ENCODE measurements around the gene STX1B. TPM values are rescaled to one million over a fixed set of nuclear protein-coding genes. Genes with fewer than 3 reads are reported as not detected.
A peak's percentile ranks its signal among the peaks of the same experiment; 100 is the strongest.

Gene STX1B
- total and polyA plus RNA-seq, 5 donors from 2014 or later, result 0.74 TPM; not detected in 4

GRCh38 chr16:31038993-31039392, 28.6 kb upstream of the STX1B start:
- H3K36me3 ChIP-seq (ENCODE audit: control insufficient read depth, insufficient read depth, low read length), result peaks cover 29% of the 10 kb centered on the region
- no peak overlapping the region for H3K27ac ChIP-seq (ENCODE audit: insufficient read depth, low read length, poor library complexity, severe bottlenecking)
- peaks cover 6% of the 10 kb centered on the region for H3K4me1 ChIP-seq (ENCODE audit: control insufficient read depth, insufficient read depth, low read length, poor library complexity, severe bottlenecking)
- H3K36me3 Mint-ChIP-seq, result peaks cover 15% of the 10 kb centered on the region
- H3K9me3 Mint-ChIP-seq, result no peaks in the 10 kb centered on the region
- ATAC-seq (ENCODE audit: low read depth in 2 of 2) (no peak), DNase-seq (no peak)
- H3K4me1 Mint-ChIP-seq, result peaks cover 0 to 18% (median 4%) of the 10 kb centered on the region in 4 donors
- no peaks in the 10 kb centered on the region for H3K9me3 ChIP-seq (ENCODE audit: control insufficient read depth in 2 of 2, low read length in 2 of 2)
- peak overlapping the region in 1 of 4 donors; percentile 44 for H3K4me3 Mint-ChIP-seq
- no peaks in the 10 kb centered on the region for H3K27me3 ChIP-seq (ENCODE audit: control insufficient read depth, insufficient read depth, low read length)
- H3K27me3 Mint-ChIP-seq, result peaks cover 4% of the 10 kb centered on the region
- H3K27ac Mint-ChIP-seq, result no peak overlapping the region
- no peak overlapping the region for H3K4me3 ChIP-seq (ENCODE audit: low read depth, low read length)

DNA sequence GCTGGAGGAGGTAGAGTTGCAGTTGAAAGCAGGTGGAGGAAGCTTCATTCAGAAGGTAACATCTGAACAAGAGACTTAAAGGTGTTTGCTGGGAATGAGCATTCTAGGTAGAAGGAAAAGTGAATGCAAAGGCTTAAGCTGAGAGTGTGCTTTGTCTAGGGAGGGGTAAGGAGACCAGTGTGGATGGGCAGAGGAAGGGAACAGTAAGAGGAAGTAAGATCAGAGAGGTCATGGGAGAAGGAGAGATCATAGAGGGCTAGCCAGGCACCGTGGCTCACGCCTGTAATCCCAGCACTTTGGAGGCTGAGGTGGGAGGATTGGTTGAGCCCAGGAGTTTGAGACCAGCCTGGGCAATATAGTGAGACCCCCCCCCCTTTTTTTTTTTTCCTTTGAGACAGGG, 26.3 kb upstream of the STX1B start:
- Mint-ChIP-seq H3K4me1 (peaks cover 0 to 29% (median 13%) of the 10 kb centered on the region in 4 donors), H3K27me3 (peaks cover 4% of the 10 kb centered on the region), H3K4me3 (peak overlapping the region in 2 of 4 donors; percentile 74 to 95), H3K27ac (peak overlapping the region in 1 of 3 donors; percentile 81), H3K36me3 (peaks cover 15% of the 10 kb centered on the region), H3K9me3 (no peaks in the 10 kb centered on the region)
- peaks cover 14% of the 10 kb centered on the region for H3K4me1 ChIP-seq (ENCODE audit: control insufficient read depth, insufficient read depth, low read length, poor library complexity, severe bottlenecking)
- DNase-seq, result no peak
- H3K27ac ChIP-seq (ENCODE audit: insufficient read depth, low read length, poor library complexity, severe bottlenecking), result no peak overlapping the region
- no peaks in the 10 kb centered on the region for H3K9me3 ChIP-seq (ENCODE audit: control insufficient read depth in 2 of 2, low read length in 2 of 2)
- no peak for ATAC-seq (ENCODE audit: low read depth in 2 of 2)
- H3K4me3 ChIP-seq (ENCODE audit: low read depth, low read length), result no peak overlapping the region
- no peaks in the 10 kb centered on the region for H3K27me3 ChIP-seq (ENCODE audit: control insufficient read depth, insufficient read depth, low read length)
- H3K36me3 ChIP-seq (ENCODE audit: control insufficient read depth, insufficient read depth, low read length), result peaks cover 27% of the 10 kb centered on the region

DNA sequence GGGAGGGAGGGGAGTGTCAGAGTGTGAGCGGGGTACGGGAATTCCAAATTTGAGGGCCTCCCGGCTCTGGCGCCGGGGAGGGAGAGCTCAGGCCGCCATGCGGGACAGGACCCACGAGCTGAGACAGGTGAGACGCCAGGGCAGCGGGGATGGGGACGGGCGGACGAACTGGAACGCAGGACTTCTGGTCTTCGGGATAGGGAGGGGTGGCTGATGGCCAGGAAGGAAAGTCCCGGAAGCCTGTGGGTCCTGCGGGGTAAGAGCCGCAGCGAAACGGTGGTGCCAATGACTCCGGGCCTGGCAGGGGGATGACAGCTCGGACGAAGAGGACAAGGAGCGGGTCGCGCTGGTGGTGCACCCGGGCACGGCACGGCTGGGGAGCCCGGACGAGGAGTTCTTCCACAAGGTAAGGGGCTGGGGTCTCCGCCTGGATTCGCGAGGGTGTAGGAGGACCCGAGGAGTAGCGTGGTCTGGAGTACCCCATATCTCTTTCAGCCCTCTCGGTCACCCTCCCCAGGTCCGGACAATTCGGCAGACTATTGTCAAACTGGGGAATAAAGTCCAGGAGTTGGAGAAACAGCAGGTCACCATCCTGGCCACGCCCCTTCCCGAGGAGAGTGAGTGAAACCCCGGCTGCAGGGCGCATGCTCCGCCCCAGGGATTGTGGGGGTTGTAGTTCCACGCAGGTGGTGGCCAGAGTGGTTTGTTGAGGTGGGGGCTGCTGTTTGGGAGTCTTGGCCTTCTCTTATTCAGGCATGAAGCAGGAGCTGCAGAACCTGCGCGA, 23.5 kb upstream of the STX1B start:
- Histone ChIP-seq H3K36me3 (ENCODE audit: control insufficient read depth, insufficient read depth, low read length) (peaks cover 13% of the 10 kb centered on the region), H3K27ac (ENCODE audit: insufficient read depth, low read length, poor library complexity, severe bottlenecking) (peak overlapping the region; percentile 93), H3K4me3 (ENCODE audit: low read depth, low read length) (peak overlapping the region; percentile 86), H3K9me3 (ENCODE audit: control insufficient read depth in 2 of 2, low read length in 2 of 2) (no peaks in the 10 kb centered on the region), H3K4me1 (ENCODE audit: control insufficient read depth, insufficient read depth, low read length, poor library complexity, severe bottlenecking) (peaks cover 14% of the 10 kb centered on the region), H3K27me3 (ENCODE audit: control insufficient read depth, insufficient read depth, low read length) (no peaks in the 10 kb centered on the region)
- Mint-ChIP-seq H3K4me3 (peak overlapping the region; percentile 95 to 99 (median 96)), H3K27me3 (no peaks in the 10 kb centered on the region), H3K9me3 (no peaks in the 10 kb centered on the region), H3K4me1 (peaks cover 0 to 29% (median 14%) of the 10 kb centered on the region in 4 donors), H3K27ac (peak overlapping the region in 2 of 3 donors; percentile 97 to 98), H3K36me3 (peaks cover 9% of the 10 kb centered on the region)
- ATAC-seq (ENCODE audit: low read depth in 2 of 2) (peak; percentile 32 to 47), DNase-seq (peak; percentile 79 to 89 (median 83))

GRCh38 chr16:31032736-31033708, 22.6 kb upstream of the STX1B start, which contains the start of gene STX4:
TSS of gene STX4 (plus strand) at chr16:31033558. CDS start at chr16:31033806, 248 bp downstream.
- peak; percentile 82 to 85 for ATAC-seq (ENCODE audit: low read depth in 2 of 2)
- Mint-ChIP-seq H3K36me3 (peaks cover 5% of the 10 kb centered on the region), H3K27me3 (no peaks in the 10 kb centered on the region), H3K4me3 (peak within 1 kb of the TSS; percentile 95 to 99 (median 96)), H3K27ac (peak within 1 kb of the TSS; percentile 97 to 98 (median 98)), H3K9me3 (no peaks in the 10 kb centered on the region), H3K4me1 (peaks cover 0 to 29% (median 14%) of the 10 kb centered on the region in 4 donors)
- Histone ChIP-seq H3K4me3 (ENCODE audit: low read depth, low read length) (peak within 1 kb of the TSS; percentile 86), H3K9me3 (ENCODE audit: control insufficient read depth in 2 of 2, low read length in 2 of 2) (no peaks in the 10 kb centered on the region), H3K4me1 (ENCODE audit: control insufficient read depth, insufficient read depth, low read length, poor library complexity, severe bottlenecking) (peaks cover 14% of the 10 kb centered on the region), H3K36me3 (ENCODE audit: control insufficient read depth, insufficient read depth, low read length) (peaks cover 6% of the 10 kb centered on the region), H3K27ac (ENCODE audit: insufficient read depth, low read length, poor library complexity, severe bottlenecking) (peak within 1 kb of the TSS; percentile 93), H3K27me3 (ENCODE audit: control insufficient read depth, insufficient read depth, low read length) (no peaks in the 10 kb centered on the region)
- DNase-seq, result peak; percentile 98 to 99 (median 98)

DNA sequence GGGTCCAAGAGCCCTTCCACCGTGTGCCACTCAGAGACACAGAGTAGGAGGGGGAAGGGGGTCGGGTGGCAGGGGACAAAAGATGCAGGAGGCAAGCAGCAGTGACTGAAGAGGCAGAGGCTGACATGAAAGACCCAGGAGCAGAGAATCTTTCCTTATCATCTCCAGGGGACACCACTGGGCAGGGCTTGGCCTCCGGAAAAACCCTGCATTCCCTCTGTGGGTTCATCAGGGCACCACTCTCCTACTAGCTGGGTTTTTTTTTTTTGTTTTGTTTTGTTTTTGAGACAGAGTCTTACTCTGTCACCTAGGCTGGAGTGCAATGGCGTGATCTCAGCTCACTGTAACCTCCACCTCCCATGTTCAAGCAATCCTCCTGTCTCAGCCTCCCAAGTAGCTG, 20.8 kb upstream of the STX1B start:
- H3K4me3 ChIP-seq (ENCODE audit: low read depth, low read length), result no peak overlapping the region
- Mint-ChIP-seq H3K27me3 (no peaks in the 10 kb centered on the region), H3K4me1 (peaks cover 0 to 25% (median 13%) of the 10 kb centered on the region in 4 donors), H3K4me3 (peak overlapping the region in 2 of 4 donors; percentile 52 to 95), H3K9me3 (no peaks in the 10 kb centered on the region), H3K27ac (peak overlapping the region in 2 of 3 donors; percentile 97 to 98), H3K36me3 (peaks cover under 1% of the 10 kb centered on the region)
- peaks cover 6% of the 10 kb centered on the region for H3K36me3 ChIP-seq (ENCODE audit: control insufficient read depth, insufficient read depth, low read length)
- peaks cover 14% of the 10 kb centered on the region for H3K4me1 ChIP-seq (ENCODE audit: control insufficient read depth, insufficient read depth, low read length, poor library complexity, severe bottlenecking)
- DNase-seq (no peak), ATAC-seq (ENCODE audit: low read depth in 2 of 2) (no peak)
- no peak overlapping the region for H3K27ac ChIP-seq (ENCODE audit: insufficient read depth, low read length, poor library complexity, severe bottlenecking)
- H3K27me3 ChIP-seq (ENCODE audit: control insufficient read depth, insufficient read depth, low read length), result no peaks in the 10 kb centered on the region
- no peaks in the 10 kb centered on the region for H3K9me3 ChIP-seq (ENCODE audit: control insufficient read depth in 2 of 2, low read length in 2 of 2)

GRCh38 chr16:31029272-31029671, 18.8 kb upstream of the STX1B start:
- H3K4me3 ChIP-seq (ENCODE audit: low read depth, low read length), result no peak overlapping the region
- H3K9me3 Mint-ChIP-seq, result no peaks in the 10 kb centered on the region
- no peak overlapping the region for H3K27ac ChIP-seq (ENCODE audit: insufficient read depth, low read length, poor library complexity, severe bottlenecking)
- H3K27ac Mint-ChIP-seq, result no peak overlapping the region
- DNase-seq, result no peak
- H3K4me1 Mint-ChIP-seq, result peaks cover 0 to 19% (median 9%) of the 10 kb centered on the region in 4 donors
- peaks cover 9% of the 10 kb centered on the region for H3K4me1 ChIP-seq (ENCODE audit: control insufficient read depth, insufficient read depth, low read length, poor library complexity, severe bottlenecking)
- H3K27me3 ChIP-seq (ENCODE audit: control insufficient read depth, insufficient read depth, low read length), result no peaks in the 10 kb centered on the region
- ATAC-seq (ENCODE audit: low read depth in 2 of 2), result no peak
- no peaks in the 10 kb centered on the region for H3K36me3 Mint-ChIP-seq
- no peaks in the 10 kb centered on the region for H3K27me3 Mint-ChIP-seq
- H3K4me3 Mint-ChIP-seq, result no peak overlapping the region
- H3K9me3 ChIP-seq (ENCODE audit: control insufficient read depth in 2 of 2, low read length in 2 of 2), result no peaks in the 10 kb centered on the region
- H3K36me3 ChIP-seq (ENCODE audit: control insufficient read depth, insufficient read depth, low read length), result no peaks in the 10 kb centered on the region

- Histone ChIP-seq H3K36me3 (ENCODE audit: control insufficient read depth, insufficient read depth, low read length) (no peaks in the 10 kb centered on the region), H3K9me3 (ENCODE audit: control insufficient read depth in 2 of 2, low read length in 2 of 2) (no peaks in the 10 kb centered on the region), H3K4me3 (ENCODE audit: low read depth, low read length) (no peak overlapping the region), H3K27ac (ENCODE audit: insufficient read depth, low read length, poor library complexity, severe bottlenecking) (no peak overlapping the region), H3K4me1 (ENCODE audit: control insufficient read depth, insufficient read depth, low read length, poor library complexity, severe bottlenecking) (no peaks in the 10 kb centered on the region), H3K27me3 (ENCODE audit: control insufficient read depth, insufficient read depth, low read length) (no peaks in the 10 kb centered on the region)
- Mint-ChIP-seq H3K36me3 (no peaks in the 10 kb centered on the region), H3K9me3 (no peaks in the 10 kb centered on the region), H3K4me3 (peak overlapping the region in 1 of 4 donors; percentile 24), H3K27ac (peak overlapping the region in 1 of 3 donors; percentile 32), H3K4me1 (no peaks in the 10 kb centered on the region), H3K27me3 (no peaks in the 10 kb centered on the region)
- DNase-seq, result no peak
- no peak for ATAC-seq (ENCODE audit: low read depth in 2 of 2)
These were observed 14.9 kb upstream of the STX1B start for GRCh38 chr16:31025339-31025738.
